ENCODE measurements around the gene MAP3K6. TPM values are rescaled to one million over a fixed set of nuclear protein-coding genes. Genes with fewer than 3 reads are reported as not detected.

The MAP3K6 gene
- total RNA-seq, 1 donor from 2014 or later = 46.6 TPM

GRCh38 chr1:27322569-27323240, 44.1 kb downstream of the MAP3K6 start:
- ATAC-seq (no peak), DNase-seq (no peak)
- intact Hi-C loops (cut with micrococcal nuclease) = no loop called here

GRCh38 chr1:27321813-27322568, 44.8 kb downstream of the MAP3K6 start, which contains the start of gene TMEM222:
Gene TMEM222, plus strand, starts transcription at chr1:27322163. Its CDS starts 35 bp downstream, at chr1:27322198.
- DNase-seq = peak; percentile 98
- ATAC-seq = peak; percentile 99
- intact Hi-C loops (cut with micrococcal nuclease) = no loop called here

GRCh38 chr1:27318596-27318995, 48.2 kb downstream of the MAP3K6 start:
- ATAC-seq (no peak), DNase-seq (no peak)
- intact Hi-C loops (cut with micrococcal nuclease) = no loop called here

DNA sequence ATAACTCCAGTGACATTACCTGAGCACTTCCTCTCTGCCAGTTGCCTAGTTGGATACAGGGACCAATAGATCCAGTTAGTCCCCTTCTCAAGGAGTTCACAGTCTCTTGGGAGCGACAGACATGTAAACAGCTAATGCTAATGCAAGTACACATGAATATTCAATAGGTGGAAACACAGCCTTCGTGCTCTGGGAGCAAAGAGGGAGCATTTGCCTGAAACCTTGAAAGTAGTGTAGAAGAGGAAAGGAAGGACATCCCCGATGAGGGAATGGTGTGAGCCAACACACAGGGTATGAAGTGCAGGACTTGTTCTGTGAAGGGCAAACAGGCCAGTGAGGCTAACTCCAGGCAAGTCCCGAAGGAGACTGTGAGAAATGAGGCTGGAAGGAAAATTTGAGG, 48.6 kb downstream of the MAP3K6 start:
- intact Hi-C loops (cut with micrococcal nuclease) = no loop called here
- ATAC-seq = no peak
- no peak for DNase-seq

DNA sequence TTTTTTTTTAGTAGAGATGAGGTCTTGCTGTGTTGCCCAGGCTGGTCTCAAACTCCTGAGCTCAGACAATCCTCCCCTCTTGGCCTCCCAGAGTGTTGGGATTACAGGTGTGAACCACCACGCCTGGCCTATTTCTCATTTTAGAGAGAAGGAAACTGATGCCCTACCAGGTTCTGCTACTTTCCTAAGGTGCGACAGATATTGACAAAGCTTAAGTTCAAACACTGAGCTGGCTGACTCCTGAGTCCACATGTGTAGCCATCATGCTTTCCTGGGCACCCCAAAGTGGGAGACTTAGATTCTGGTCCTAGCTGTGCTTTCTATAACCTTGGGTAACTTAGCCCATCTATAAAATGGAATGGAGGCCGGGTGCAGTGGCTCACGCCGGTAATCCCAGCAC, 49.9 kb downstream of the MAP3K6 start:
- intact Hi-C loops (cut with micrococcal nuclease) = no loop called here

DNA sequence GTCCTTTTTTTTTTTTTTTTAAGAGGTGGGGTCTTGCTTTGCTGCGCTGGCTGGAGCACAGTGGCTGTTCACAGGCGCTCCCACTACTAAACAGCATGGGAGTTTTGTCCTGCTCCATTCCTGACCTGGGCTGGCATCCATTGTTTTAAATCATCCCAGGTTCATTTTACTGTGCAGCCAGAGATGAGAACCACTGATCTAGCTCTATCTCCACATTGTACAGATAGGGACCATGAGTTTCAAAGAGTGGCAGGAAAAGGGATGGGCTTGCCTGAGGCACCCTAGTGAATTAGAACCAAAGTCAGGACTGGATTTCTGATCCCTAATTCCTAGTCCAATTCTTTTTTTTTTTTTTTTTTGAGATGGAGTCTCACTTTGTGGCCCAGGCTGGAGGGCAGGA, 52.0 kb downstream of the MAP3K6 start:
- DNase-seq (no peak), ATAC-seq (no peak)
- intact Hi-C loops (cut with micrococcal nuclease) = no loop called here

More for the DNA sequence above, 49.9 kb downstream of the MAP3K6 start:
- ATAC-seq (no peak), DNase-seq (no peak)

DNA sequence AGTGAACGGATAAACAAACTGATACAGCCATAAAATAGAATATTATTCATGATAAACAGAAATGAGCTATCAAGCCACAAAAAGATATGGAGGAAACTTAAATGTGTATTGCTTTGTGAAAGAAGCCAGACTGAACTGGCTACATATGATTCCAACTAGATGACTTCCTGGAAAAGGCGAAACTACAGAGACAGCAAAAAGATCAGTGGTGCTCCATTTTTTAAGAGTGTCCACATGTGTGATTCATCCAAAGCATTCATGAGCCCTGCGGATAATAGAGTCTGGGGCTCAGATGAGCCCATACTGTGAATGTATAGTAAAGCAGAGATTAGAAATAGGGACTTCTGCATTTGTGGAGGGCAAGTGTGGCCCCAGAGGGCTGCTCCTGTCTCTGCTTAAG, 52.6 kb downstream of the MAP3K6 start:
- DNase-seq = no peak
- intact Hi-C loops (cut with micrococcal nuclease) = no loop called here
- ATAC-seq = no peak

- DNase-seq = no peak
- intact Hi-C loops (cut with micrococcal nuclease) = no loop called here
These were observed 58.7 kb downstream of the MAP3K6 start for GRCh38 chr1:27307874-27308598.

DNA sequence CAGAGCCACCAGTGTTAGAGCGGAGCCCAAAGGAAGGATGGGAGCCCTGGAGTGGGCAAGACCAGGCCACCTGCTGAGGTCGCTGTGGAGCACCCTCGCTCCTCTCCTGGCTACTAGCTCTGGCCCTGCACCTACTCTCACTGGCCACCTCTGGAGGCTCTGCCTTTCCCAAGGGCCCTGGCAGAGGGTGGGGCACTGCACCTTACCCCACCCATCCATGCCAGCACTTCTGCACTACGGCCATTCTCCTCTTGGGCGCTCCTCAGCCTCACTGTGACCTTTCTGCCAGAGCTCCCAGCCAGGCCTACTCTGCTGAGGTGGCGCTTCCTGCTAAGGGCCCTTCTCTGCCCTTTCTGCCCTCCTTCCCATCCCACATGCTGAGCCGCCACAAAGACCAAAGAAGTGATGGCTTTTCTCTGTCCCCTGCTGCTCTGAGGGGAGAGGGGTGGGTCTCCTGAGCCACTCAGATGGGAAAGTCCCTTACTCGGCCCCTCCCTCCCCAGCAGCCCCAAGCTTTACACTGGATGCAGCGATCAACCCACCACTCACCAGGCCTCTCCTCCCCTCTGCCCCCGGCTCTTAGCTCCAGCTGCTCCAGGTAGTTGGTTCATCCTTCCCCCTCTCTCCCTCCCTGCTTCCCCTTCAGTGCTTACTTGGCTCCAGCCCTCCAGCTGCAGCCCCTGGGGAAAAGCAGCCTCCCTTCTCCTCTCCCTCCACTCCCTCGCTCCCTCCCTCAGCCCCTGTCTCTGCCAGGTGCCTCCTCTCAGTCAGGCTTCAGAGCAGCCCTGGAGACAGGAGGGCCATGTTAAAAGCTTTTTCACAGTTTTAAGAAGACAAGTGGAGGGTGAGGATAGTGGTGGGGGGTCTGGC, 59.6 kb downstream of the MAP3K6 start:
- ATAC-seq (no peak), DNase-seq (no peak)
- intact Hi-C loops (cut with micrococcal nuclease) = no loop called here

More at GRCh38 chr1:27307874-27308598, 58.7 kb downstream of the MAP3K6 start:
- no peak for ATAC-seq

DNA sequence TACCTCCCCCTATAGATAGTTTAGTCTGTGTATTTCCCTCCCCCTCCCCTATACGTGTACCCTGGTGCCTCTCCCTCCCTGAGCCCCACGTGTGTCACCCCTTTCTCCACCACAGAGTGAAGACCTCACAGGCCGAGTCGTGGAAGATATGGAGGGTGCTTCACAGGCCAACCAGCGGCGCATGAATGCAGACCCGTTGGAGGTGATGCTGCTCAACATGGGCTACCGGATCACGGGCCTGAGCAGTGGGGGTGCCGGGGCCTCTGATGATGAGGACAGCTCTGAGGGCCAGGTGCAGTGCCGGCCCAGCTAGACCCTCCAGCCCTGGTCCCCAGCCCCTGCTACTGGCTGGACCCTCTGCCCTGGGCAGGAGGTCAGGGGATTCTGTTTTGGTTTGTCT, 60.7 kb downstream of the MAP3K6 start:
- intact Hi-C loops (cut with micrococcal nuclease) = no loop called here
- no peak for DNase-seq
- no peak for ATAC-seq

Other genes with a start within 250 kb of the MAP3K6 start
- gene SLC9A1, start 211.8 kb downstream of the MAP3K6 start, total RNA-seq = 23.1 TPM
- 68.8 TPM for gene WDTC1, start 132.3 kb downstream of the MAP3K6 start, total RNA-seq
- gene TMEM222, start 44.8 kb downstream of the MAP3K6 start, total RNA-seq = 19.9 TPM
- 1.1 TPM for gene SYTL1, start 24.9 kb downstream of the MAP3K6 start, total RNA-seq
- gene FCN3, start 7.9 kb upstream of the MAP3K6 start, total RNA-seq = 19.3 TPM
- gene CD164L2, start 16.4 kb upstream of the MAP3K6 start, total RNA-seq = not detected
- 0.12 TPM for gene GPR3, start 25.7 kb upstream of the MAP3K6 start, total RNA-seq
- 59.1 TPM for gene WASF2, start 123.2 kb upstream of the MAP3K6 start, total RNA-seq
- 42.8 TPM for gene AHDC1, start 237.2 kb upstream of the MAP3K6 start, total RNA-seq